ENCODE measurements around the gene MAP3K3.

Gene MAP3K3

GRCh38 chr17:63639125-63639524, 16.9 kb downstream of the MAP3K3 start:
- FAIRE-seq (no peak), DNase-seq (ENCODE audit: insufficient read length, low spot score) (no peak)
- TF ChIP-seq, protein P1, sequence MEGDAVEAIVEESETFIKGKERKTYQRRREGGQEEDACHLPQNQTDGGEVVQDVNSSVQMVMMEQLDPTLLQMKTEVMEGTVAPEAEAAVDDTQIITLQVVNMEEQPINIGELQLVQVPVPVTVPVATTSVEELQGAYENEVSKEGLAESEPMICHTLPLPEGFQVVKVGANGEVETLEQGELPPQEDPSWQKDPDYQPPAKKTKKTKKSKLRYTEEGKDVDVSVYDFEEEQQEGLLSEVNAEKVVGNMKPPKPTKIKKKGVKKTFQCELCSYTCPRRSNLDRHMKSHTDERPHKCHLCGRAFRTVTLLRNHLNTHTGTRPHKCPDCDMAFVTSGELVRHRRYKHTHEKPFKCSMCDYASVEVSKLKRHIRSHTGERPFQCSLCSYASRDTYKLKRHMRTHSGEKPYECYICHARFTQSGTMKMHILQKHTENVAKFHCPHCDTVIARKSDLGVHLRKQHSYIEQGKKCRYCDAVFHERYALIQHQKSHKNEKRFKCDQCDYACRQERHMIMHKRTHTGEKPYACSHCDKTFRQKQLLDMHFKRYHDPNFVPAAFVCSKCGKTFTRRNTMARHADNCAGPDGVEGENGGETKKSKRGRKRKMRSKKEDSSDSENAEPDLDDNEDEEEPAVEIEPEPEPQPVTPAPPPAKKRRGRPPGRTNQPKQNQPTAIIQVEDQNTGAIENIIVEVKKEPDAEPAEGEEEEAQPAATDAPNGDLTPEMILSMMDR (IDR thresholded peaks at IDR 0.05; ENCODE audit: insufficient read depth, missing control alignments), result no peak

DNA sequence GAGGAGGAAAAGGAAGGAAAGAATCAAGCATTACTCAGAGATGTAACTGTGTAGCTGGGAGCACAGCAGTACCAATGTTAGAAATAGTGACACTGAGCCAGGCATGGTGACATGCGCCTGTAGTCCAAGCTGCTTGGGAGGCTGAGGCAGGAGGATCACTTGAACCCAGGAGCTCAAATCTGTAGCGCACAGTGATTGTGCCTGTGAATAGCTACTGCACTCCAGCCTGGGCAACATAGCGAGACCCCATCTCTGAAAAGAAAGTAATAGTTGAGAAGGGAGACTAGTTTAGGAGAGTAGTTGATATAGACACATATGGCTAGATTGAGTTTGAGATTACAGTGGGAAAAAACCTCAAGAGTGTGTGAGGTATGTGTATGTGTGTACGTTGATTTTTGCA, 17.8 kb downstream of the MAP3K3 start:
- FAIRE-seq (no peak), DNase-seq (ENCODE audit: insufficient read length, low spot score) (no peak)
- TF ChIP-seq, protein P1 (IDR thresholded peaks at IDR 0.05; ENCODE audit: insufficient read depth, missing control alignments), result no peak

DNA sequence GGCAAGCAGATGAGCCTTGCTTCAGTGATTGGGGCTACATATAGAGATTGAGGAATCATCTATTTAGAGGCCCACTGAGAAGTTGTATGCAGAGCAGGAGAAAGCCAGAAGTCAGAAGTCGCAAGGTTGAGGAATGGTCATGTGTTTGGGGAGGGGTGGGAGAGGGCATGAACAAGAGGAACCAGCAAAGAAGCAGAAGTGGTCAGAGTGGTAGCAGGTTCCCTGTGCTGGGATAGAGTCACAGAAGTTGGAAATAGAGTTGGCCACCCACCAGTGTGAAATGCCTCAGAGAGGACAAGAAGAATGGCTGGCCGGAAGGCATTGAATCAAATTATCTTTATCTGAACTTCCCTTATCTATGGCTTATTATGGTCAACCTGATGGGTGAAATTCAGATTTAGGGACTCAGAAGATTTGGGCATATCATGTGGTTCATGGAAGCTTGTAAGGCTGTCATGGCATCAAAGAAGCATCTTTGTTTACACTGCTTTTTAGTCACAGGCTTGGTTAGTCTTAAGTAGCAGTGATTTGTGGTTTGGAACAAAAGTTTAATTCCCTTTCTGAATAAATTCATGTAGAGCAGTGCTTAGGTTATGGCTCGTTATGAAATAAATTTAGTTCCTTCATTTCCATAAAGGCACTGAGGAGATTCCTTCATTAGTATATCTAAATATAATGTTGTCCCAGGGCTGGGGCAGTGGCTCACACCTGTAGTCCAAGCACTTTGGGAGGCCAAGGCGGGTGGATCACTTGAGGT, 19.7 kb downstream of the MAP3K3 start:
- TF ChIP-seq, protein P1 (IDR thresholded peaks at IDR 0.05; ENCODE audit: insufficient read depth, missing control alignments), result no peak
- FAIRE-seq, result no peak
- no peak for DNase-seq (ENCODE audit: insufficient read length, low spot score)

DNA sequence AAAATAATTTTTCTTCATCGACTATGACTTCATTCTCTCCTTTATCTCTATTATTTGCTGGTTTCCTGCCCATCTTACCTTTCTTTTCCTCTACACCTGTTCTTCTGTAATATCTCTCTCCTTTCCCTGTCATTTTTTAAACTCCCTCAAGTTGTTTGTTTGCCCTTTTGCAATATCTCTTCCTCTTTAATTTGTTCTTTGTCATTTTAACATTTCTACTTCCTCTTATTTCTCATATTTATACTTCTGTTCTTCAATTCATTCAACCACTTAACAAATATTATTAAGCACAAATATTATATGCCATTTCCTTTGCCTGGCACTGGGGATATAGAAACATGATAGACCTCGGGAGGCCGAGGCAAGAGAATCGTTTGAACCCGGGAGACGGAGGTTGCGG, 22.6 kb downstream of the MAP3K3 start:
- TF ChIP-seq, protein P1 (IDR thresholded peaks at IDR 0.05; ENCODE audit: insufficient read depth, missing control alignments), result no peak
- FAIRE-seq (no peak), DNase-seq (ENCODE audit: insufficient read length, low spot score) (no peak)

DNA sequence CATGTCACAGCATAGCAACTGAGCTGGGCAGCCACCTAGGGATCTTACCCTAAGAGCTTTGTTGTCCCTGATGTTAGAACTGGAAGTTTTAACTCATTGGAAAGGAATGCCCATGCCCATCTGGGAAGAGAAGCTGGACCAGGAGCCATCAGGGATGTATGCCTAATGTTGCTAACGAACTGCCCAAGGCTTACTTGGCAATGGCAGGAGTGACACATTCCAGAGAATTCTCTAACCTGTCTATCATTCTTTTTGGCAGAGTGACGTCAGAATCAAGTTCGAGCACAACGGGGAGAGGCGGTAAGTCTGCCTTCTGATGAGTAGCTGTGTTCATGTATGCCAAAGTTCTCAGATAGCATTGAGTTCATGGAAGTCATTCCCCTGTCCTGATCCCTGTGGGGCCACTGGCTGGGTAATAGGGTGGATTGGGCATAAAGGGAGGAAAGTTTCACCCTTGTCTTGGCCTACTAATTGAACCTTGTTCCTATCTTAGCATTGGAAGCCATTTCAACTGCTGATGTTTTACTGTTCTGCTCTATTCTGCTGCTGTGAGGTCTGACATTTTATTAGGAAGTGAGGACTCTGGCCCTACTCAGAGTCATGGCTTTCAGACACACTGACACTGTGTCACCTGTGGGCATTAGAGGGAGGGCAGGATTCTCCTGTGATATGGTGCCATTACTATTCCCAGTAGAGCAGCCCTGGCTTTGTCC, 23.7 kb downstream of the MAP3K3 start:
- FAIRE-seq (no peak), DNase-seq (ENCODE audit: insufficient read length, low spot score) (no peak)
- TF ChIP-seq, protein P1 (IDR thresholded peaks at IDR 0.05; ENCODE audit: insufficient read depth, missing control alignments), result no peak

DNA sequence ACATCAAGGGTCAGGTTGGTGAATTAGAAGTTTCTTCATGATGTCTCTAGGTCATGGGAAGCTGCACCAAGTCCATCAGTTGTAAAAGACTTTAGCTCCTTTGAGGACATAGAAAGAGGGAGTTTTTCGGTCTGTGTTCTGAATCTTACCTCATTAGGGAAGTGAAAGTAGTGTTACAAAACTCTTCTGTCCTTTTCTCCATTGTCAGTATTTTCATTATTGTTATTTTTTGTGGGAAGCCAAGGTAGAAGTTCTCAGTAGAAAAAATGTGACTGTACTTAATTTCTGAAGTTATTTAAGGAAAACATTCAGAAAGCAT, 24.2 kb downstream of the MAP3K3 start:
- no peak for FAIRE-seq
- TF ChIP-seq, protein P1 (IDR thresholded peaks at IDR 0.05; ENCODE audit: insufficient read depth, missing control alignments), result no peak
- no peak for DNase-seq (ENCODE audit: insufficient read length, low spot score)

Measured in D721Med (cell line).